Activated CD4-positive, alpha-beta T cell treated with anti-CD3 and anti-CD28 coated beads for 4 hours (primary cell): ENCODE measurements around the gene IQCM.
"Not testable (repeated sequence)": the region's sequence is repeated elsewhere in the genome, so short reads cannot be mapped to it uniquely, and the experiment has no call there.

Experiments
- DNase-seq, 2 donors: peaks; one replicate each; pipeline ENCODE4 v3.0.0-alpha.2; 2020

The IQCM gene

GRCh38 chr4:149553959-149554520, 261.6 kb downstream of the IQCM start:
- no peak for DNase-seq

GRCh38 chr4:149552601-149553000, 263.0 kb downstream of the IQCM start:
- DNase-seq, result no peak

GRCh38 chr4:149549911-149550310, 265.7 kb downstream of the IQCM start:
- DNase-seq, result no peak

- no peak for DNase-seq
Measured at GRCh38 chr4:149534779-149535178, 280.9 kb downstream of the IQCM start.

- no peak for DNase-seq
Measured at GRCh38 chr4:149531861-149532260, 283.8 kb downstream of the IQCM start.

GRCh38 chr4:149523039-149523438, 292.6 kb downstream of the IQCM start:
- DNase-seq, result no peak

GRCh38 chr4:149521611-149522425, 293.8 kb downstream of the IQCM start:
- DNase-seq, result no peak

- DNase-seq, result no peak
Measured at GRCh38 chr4:149518471-149518870, 297.2 kb downstream of the IQCM start.

GRCh38 chr4:149513081-149513480, 302.6 kb downstream of the IQCM start:
- DNase-seq, result no peak

- no peak for DNase-seq
Measured at GRCh38 chr4:149512501-149512900, 303.1 kb downstream of the IQCM start.

GRCh38 chr4:149511558-149512298, 303.9 kb downstream of the IQCM start:
- no peak for DNase-seq

- DNase-seq, result not testable (repeated sequence)
Measured at GRCh38 chr4:149507309-149507708, 308.3 kb downstream of the IQCM start.

GRCh38 chr4:149500806-149501205, 314.8 kb downstream of the IQCM start:
- DNase-seq, result no peak

GRCh38 chr4:149499726-149500125, 315.9 kb downstream of the IQCM start:
- no peak for DNase-seq

GRCh38 chr4:149498246-149498645, 317.4 kb downstream of the IQCM start:
- no peak for DNase-seq

GRCh38 chr4:149493492-149493891, 322.2 kb downstream of the IQCM start:
- DNase-seq, result no peak

- no peak for DNase-seq
Measured at GRCh38 chr4:149489321-149489720, 326.3 kb downstream of the IQCM start.

GRCh38 chr4:149486861-149487260, 328.8 kb downstream of the IQCM start:
- DNase-seq, result no peak

- not testable (repeated sequence) for DNase-seq
Measured at GRCh38 chr4:149468669-149469068, 347.0 kb downstream of the IQCM start.

- no peak for DNase-seq
Measured at GRCh38 chr4:149466446-149466845, 349.2 kb downstream of the IQCM start.

- DNase-seq, result no peak
Measured at GRCh38 chr4:149465955-149466354, 349.7 kb downstream of the IQCM start.

GRCh38 chr4:149443537-149443936, 372.1 kb downstream of the IQCM start:
- DNase-seq, result no peak

- DNase-seq, result no peak
Measured at GRCh38 chr4:149441338-149441737, 374.3 kb downstream of the IQCM start.

- DNase-seq, result no peak
Measured at GRCh38 chr4:149426461-149426860, 389.2 kb downstream of the IQCM start.
